Testis (tissue), 3 donors: ENCODE results near the gene AIG1. TPM values are rescaled to one million over a fixed set of nuclear protein-coding genes. Genes with fewer than 3 reads are reported as not detected.

ENCODE experiments used
- DNase-seq: peaks from one replicate; pipeline ENCODE4 v3.0.0-alpha.2; 2019
- H3K27ac ChIP-seq, 2 donors: fragments of 200-600 bp; sonication (generic); one replicate each; pipeline ENCODE4 v1.5.1; 2019
- H3K27me3 ChIP-seq: fragments of 200-600 bp; sonication (generic); one replicate; pipeline ENCODE4 v1.5.1; 2019
- H3K36me3 ChIP-seq: fragments of 200-600 bp; sonication (generic); one replicate; pipeline ENCODE4 v1.5.1; 2017; ENCODE audit warnings: low read depth; ENCODE audit errors: missing control alignments
- H3K4me1 ChIP-seq: fragments of 200-600 bp; sonication (generic); one replicate; pipeline ENCODE4 v1.5.1; 2019
- H3K4me3 ChIP-seq, 2 donors: fragments of 200-600 bp; sonication (generic); one replicate each; pipeline ENCODE4 v1.5.1; 2017 to 2019
- H3K9me3 ChIP-seq: fragments of 200-600 bp; sonication (generic); one replicate; pipeline ENCODE4 v1.5.1; 2017
- POLR2A ChIP-seq: fragments of 450-650 bp; IDR thresholded peaks from one replicate; pipeline ENCODE4 v1.6.1; 2017; ENCODE audit warnings: antibody characterized with exemption, mild to moderate bottlenecking, moderate library complexity
- WGBS, 2 donors: methylation state at CpG; one replicate each; pipeline ENCODE4 v1.1.5; 2018; 5-methylcytosine and 5-hydroxymethylcytosine counted together
- intact Hi-C: fragments of 100-400 bp; cut with DNase I; formaldehyde crosslinking; loops from one replicate; pipeline ENCODE4 v1.15.1; 2023; ENCODE audit warnings: low total_unique reads
- polyA plus RNA-seq: library from polyadenylated mRNA; stranded (reverse); fragments of 350-450 nt; fragmentation: Illumina TruSeq; extraction: RNeasy Lipid Tissue Mini Kit (QIAGEN cat#74804); gene quantifications from one replicate; pipeline ENCODE4 v1.2.3, GENCODE V29; 2014; ENCODE audit warnings: low read depth, low replicate concordance; ENCODE audit not compliant: insufficient read depth
- total RNA-seq, 2 donors: library from RNA; depleted of rRNA; stranded (reverse); fragments of >200 nt; gene quantifications; one replicate each; pipeline ENCODE4 v1.2.3, GENCODE V29; 2016
- TF ChIP-seq, protein P1 (sequence below), 3 experiments: fragments of 450-650 bp in 2 of 3; fragments of 200-600 bp in 1 of 3; sonication (generic) in 1 of 3; IDR thresholded peaks; one replicate each; pipeline ENCODE4 v1.5.1; 2016 to 2019; ENCODE audit warnings: antibody characterized with exemption in 3 of 3, mild to moderate bottlenecking in 2 of 3, moderate library complexity in 1 of 3

The AIG1 gene
- total and polyA plus RNA-seq, 3 donors from 2014 or later, result 39.6 to 57.9 (median 50.7) TPM

- TF ChIP-seq POLR2A, result no peak
- TF ChIP-seq, protein P1, sequence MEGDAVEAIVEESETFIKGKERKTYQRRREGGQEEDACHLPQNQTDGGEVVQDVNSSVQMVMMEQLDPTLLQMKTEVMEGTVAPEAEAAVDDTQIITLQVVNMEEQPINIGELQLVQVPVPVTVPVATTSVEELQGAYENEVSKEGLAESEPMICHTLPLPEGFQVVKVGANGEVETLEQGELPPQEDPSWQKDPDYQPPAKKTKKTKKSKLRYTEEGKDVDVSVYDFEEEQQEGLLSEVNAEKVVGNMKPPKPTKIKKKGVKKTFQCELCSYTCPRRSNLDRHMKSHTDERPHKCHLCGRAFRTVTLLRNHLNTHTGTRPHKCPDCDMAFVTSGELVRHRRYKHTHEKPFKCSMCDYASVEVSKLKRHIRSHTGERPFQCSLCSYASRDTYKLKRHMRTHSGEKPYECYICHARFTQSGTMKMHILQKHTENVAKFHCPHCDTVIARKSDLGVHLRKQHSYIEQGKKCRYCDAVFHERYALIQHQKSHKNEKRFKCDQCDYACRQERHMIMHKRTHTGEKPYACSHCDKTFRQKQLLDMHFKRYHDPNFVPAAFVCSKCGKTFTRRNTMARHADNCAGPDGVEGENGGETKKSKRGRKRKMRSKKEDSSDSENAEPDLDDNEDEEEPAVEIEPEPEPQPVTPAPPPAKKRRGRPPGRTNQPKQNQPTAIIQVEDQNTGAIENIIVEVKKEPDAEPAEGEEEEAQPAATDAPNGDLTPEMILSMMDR (IDR thresholded peaks at IDR 0.05), result no peak
- intact Hi-C loops, result no loop called here
- Histone ChIP-seq H3K4me1 (no peaks in the 10 kb centered on the region), H3K27me3 (no peaks in the 10 kb centered on the region), H3K27ac (no peak overlapping the region), H3K36me3 (no peaks in the 10 kb centered on the region), H3K9me3 (no peaks in the 10 kb centered on the region), H3K4me3 (no peak overlapping the region)
- no peak for DNase-seq
- WGBS, 2 donors, result 90 to 96% methylated on average over 3 of the region's 3 CpGs
These were observed 167.0 kb downstream of the AIG1 start for GRCh38 chr6:143227675-143228074.

DNA sequence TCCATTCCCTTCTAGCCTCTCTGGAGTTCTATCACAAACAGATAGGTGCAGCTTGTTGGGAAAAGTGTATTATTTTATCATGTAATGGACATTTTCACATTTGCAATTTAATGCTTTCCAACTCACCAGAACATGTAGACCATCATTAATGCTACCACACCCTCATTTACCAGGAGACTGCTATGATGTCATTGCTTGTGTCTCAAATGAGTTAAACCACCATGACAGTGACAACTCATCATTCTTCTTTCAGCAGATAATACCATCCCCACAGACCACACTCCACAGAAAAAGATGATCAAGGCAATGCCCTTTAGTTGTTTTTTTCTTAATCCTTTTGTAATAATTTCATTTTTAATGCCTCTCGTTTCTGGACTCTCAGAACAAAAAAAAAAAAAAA is 168.7 kb downstream of the AIG1 start:
- DNase-seq, result no peak
- no peak overlapping the region for H3K27ac ChIP-seq
- H3K4me3 ChIP-seq, result no peak overlapping the region
- peaks cover 4% of the 10 kb centered on the region for H3K4me1 ChIP-seq
- no peaks in the 10 kb centered on the region for H3K27me3 ChIP-seq
- 90 to 93% methylated on average over 1 of the region's 1 CpG for WGBS, 2 donors
- intact Hi-C loops, result no loop called here
- TF ChIP-seq, protein P1 (IDR thresholded peaks at IDR 0.05), result no peak
- no peak for TF ChIP-seq POLR2A
- H3K9me3 ChIP-seq, result no peaks in the 10 kb centered on the region
- H3K36me3 ChIP-seq, result no peaks in the 10 kb centered on the region

- peaks cover 4% of the 10 kb centered on the region for H3K4me1 ChIP-seq
- intact Hi-C loops, result no loop called here
- H3K9me3 ChIP-seq, result no peaks in the 10 kb centered on the region
- H3K27ac ChIP-seq, result no peak overlapping the region
- 90 to 97% methylated on average over 4 of the region's 4 CpGs for WGBS, 2 donors
- no peak overlapping the region for H3K4me3 ChIP-seq
- DNase-seq, result peak; percentile 45
- TF ChIP-seq, protein P1 (IDR thresholded peaks at IDR 0.05), result peak in 2 of 3 experiments; percentile 20 to 28
- TF ChIP-seq POLR2A, result no peak
- H3K27me3 ChIP-seq, result no peaks in the 10 kb centered on the region
- H3K36me3 ChIP-seq, result no peaks in the 10 kb centered on the region
These were observed 172.2 kb downstream of the AIG1 start for GRCh38 chr6:143232849-143233248.

DNA sequence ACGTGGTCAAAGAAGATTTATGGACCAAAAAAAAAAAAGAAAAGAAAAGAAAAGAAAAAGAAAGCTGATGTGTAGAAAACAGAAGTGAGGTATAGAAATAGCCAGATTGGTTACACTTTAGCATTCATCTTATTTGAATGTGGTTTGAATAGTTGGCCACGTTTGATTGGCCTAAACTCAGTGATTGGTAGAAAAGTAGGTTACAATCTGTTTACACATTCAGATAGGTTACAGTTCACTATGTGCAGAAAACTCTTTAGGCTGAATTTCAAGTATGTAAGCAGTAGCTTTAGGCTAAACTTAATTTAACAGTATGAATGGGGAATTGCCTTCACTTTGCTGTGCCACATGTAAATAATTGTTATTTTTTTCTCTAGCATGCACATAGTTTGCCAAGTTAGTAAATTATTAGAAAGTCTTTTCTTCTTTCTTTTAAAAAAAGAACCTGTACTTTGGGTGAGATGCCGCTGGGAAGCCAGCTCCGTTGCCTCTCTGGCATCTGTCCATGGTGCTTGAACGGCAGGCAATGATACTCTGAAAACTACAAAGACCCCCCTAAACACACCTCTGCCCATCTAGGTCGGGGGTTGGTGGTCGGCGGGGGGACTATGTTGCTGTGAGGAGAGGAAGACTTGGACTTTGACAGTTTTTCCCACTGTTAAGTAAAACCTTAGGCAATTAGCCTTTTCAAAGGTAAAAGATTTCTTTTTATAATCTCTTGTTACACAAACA is 173.0 kb downstream of the AIG1 start:
- 54 to 56% methylated on average over 8 of the region's 8 CpGs for WGBS, 2 donors
- no peaks in the 10 kb centered on the region for H3K36me3 ChIP-seq
- H3K27me3 ChIP-seq, result no peaks in the 10 kb centered on the region
- no peaks in the 10 kb centered on the region for H3K9me3 ChIP-seq
- no peak overlapping the region for H3K4me3 ChIP-seq
- intact Hi-C loops, result no loop called here
- TF ChIP-seq, protein P1 (IDR thresholded peaks at IDR 0.05), result no peak
- TF ChIP-seq POLR2A, result no peak
- peaks cover 4% of the 10 kb centered on the region for H3K4me1 ChIP-seq
- peak; percentile 24 for DNase-seq
- no peak overlapping the region for H3K27ac ChIP-seq

DNA sequence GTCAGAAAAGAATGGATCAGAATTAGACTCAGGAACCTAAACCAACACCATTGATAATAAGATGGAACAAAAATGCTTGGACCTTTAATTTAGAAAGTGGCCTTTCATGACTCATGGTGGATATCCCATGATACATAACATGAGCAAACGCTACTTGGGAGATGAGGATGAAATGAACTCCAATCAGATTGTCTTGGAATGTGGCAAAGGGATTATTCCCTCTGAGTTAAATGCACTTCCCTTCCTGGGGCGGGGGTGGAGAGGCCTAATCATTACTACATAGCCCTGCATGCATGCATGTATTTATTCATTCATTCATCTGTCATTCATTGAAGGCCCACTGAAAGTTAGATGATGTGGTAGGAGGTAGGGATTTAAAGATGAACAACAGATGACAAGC is 174.0 kb downstream of the AIG1 start:
- no peak for DNase-seq
- 82 to 93% methylated on average over 2 of the region's 2 CpGs for WGBS, 2 donors
- Histone ChIP-seq H3K36me3 (no peaks in the 10 kb centered on the region), H3K4me3 (no peak overlapping the region), H3K4me1 (peaks cover 4% of the 10 kb centered on the region), H3K9me3 (no peaks in the 10 kb centered on the region), H3K27me3 (no peaks in the 10 kb centered on the region), H3K27ac (no peak overlapping the region)
- TF ChIP-seq, protein P1 (IDR thresholded peaks at IDR 0.05), result no peak
- intact Hi-C loops, result no loop called here
